B cell (primary cell): ENCODE results near the gene PAQR5.

Experiments used
- EZH2 ChIP-seq: IDR thresholded peaks from 2 replicates; pipeline ENCODE4 v1.6.1; 2012; ENCODE audit warnings: borderline replicate concordance, low read depth, mild to moderate bottlenecking, moderate library complexity, low read length; ENCODE audit not compliant: insufficient read depth, poor library complexity, severe bottlenecking
- TF ChIP-seq, protein P1 (sequence below): fragments of 200-600 bp; IDR thresholded peaks from one replicate; pipeline ENCODE4 v1.8.0; 2022; ENCODE audit warnings: antibody characterized with exemption, mild to moderate bottlenecking

DNA sequence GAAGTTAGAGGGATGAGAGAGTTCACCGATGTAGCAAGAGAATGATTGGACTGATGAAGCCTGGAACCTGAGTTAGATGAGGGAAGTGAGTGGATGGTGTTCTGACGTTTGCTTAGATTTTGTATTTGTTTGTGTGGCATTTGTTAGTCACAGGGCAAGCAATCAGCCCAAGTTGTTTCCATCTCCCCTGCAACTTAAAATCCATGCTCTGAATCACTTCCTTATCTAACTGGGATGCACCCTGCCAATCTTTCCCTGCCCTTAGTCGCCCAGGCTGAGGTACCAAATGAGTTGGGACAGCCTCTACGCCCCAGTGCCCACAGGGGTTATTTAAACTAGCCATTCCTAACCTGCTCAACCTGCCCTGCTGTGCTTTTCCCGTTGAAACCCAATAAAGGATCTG, 12.6 kb downstream of the PAQR5 start:
- TF ChIP-seq, protein P1, sequence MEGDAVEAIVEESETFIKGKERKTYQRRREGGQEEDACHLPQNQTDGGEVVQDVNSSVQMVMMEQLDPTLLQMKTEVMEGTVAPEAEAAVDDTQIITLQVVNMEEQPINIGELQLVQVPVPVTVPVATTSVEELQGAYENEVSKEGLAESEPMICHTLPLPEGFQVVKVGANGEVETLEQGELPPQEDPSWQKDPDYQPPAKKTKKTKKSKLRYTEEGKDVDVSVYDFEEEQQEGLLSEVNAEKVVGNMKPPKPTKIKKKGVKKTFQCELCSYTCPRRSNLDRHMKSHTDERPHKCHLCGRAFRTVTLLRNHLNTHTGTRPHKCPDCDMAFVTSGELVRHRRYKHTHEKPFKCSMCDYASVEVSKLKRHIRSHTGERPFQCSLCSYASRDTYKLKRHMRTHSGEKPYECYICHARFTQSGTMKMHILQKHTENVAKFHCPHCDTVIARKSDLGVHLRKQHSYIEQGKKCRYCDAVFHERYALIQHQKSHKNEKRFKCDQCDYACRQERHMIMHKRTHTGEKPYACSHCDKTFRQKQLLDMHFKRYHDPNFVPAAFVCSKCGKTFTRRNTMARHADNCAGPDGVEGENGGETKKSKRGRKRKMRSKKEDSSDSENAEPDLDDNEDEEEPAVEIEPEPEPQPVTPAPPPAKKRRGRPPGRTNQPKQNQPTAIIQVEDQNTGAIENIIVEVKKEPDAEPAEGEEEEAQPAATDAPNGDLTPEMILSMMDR: no peak
- TF ChIP-seq EZH2: no peak
